Activated naive CD4-positive, alpha-beta T cell treated with anti-CD3 and anti-CD28 coated beads, Interleukin-2, amount 50 U/mL, for 16 hours (primary cell): Measurements from ENCODE around the gene FBXO21.
"Not testable (repeated sequence)": the region's sequence is repeated elsewhere in the genome, so short reads cannot be mapped to it uniquely, and the experiment has no call there.

Source experiments
- DNase-seq: peaks from one replicate; pipeline ENCODE4 v3.0.0-alpha.2; 2020

FBXO21 gene

DNA sequence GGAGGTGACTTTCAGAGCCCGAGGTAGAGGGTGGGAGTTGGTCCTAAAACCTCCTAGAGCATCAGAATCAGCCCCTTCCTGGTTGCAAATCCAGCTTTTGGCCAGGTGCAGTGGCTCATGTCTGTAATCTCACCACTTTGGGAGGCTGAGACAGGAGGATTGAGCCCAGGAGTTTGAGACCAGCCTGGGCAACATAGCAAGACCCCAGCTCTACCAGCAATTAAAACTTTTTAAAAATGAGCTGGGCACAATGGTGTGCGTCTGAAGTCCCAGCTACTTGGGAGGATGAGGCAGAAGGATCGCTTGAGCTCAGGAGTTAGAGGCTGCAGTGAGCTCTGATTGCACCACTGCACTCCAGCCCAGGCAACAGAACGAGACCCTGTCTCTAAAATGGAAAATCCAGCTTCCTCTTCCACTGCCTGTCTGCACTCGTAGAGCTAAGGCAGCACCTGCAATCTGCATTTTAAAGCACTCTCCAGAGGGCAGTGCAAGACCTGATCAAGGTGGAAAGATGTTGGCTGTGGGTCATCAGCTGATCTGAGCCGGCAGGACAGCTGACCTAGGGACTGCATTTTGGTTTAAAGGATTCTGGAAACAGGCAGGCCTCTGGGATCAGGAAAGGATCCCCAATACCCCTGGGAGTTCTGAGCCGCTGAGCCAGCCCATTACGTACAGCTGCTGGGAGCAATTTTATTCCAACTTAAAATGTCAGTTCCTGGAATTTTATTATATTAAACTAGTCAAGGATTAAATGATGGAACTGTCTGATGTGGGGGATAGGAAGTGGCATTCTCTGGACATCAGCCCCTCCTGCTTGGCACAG, 89.2 kb downstream of the FBXO21 start:
- no peak for DNase-seq

DNA sequence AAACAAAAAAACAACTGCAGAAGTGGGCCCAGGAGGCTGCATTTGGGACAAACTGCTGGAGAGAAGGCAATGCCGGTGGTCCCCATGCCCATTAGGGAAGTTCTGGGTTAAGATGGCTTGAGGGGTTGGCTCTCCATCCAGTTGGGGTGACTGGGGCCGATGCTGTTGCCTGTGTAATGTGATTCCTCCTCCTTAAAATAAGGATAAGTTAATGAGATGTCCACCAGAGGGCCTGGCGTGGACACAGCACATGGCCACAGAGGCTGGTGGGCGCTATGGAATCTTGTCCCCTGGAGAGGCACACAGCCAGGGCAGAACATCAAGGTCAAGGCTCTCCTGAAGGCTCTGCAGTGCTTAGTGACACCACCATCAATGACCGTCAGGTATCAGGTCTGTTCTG, 90.0 kb downstream of the FBXO21 start:
- no peak for DNase-seq

DNA sequence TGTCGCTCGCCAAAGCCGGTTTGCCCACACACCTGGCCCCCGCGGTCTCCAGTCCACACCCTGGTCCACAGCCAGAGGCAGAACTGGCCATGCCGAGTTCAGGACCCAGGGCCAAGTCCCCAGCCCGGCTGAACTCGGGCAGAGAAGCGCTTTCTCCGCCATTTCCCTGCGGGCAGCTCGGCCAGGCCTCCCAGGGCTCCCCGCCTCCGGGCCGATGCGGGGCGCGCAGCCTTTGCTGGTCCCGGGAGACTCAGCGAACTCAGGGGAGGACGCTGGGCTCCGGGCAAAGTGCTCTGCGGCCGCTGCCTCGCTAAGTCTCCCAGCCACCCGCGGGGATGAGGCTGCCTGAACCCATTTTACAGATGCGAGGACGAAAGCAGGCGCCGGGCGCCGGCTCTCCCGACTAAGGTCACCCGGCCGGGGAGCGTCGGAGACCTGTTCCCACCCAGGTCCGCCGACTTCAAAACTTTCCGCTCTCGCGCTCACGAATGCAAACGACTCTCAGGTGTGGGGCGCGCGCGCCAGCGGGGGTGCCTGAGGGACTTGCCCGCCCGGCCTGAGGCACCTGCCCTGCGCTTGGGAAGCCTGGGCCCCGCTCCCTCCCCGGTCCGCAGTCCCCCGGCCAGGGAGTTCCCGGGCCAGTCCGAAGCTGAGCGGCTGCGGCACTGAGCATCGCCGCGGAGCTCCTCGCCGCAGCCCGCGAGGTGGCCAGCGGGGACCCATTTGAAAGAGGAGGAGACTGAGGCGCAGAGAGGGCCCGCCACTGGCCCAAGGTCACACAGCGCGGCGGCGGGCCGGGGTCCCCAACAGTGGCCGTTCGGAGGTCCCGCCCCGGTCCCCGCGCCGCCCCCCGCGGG, 91.7 kb downstream of the FBXO21 start:
- DNase-seq: peak; percentile 22

DNA sequence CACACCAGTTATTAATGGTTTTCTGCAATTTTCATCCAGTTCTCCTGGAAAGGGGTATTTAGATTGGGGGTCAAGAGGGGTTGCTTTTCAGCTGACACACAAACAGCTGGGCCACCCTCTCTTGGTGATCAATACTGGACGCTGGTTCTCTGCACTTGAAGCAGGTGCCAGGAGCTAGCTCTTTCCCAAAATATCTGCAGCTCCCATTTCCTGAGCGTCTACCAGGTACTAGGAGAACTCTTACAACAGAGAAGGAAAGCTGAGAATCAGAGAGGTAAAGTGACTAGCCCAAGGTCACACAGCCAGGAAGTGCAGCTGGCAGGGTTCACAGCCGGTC, 92.3 kb downstream of the FBXO21 start:
- no peak for DNase-seq

DNA sequence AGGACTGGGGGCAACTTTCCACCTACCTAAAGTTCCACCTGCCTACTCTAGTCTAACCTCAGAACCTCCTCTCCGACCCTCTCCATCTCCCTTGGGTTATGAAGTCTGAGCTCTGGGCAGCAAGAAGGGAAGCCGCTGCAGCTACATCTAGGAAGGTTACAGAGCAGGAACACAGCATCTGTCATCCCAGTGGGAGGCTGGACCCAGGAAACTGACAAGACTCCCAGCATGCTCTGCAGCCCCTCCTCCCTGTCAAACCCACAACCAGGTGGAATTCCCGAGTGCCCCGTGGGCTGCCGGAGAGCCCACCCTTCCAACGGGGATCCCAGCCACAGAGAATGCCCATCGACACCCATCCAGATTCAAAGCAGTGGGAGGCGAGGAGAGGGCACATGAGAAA, 93.1 kb downstream of the FBXO21 start:
- DNase-seq: no peak

DNA sequence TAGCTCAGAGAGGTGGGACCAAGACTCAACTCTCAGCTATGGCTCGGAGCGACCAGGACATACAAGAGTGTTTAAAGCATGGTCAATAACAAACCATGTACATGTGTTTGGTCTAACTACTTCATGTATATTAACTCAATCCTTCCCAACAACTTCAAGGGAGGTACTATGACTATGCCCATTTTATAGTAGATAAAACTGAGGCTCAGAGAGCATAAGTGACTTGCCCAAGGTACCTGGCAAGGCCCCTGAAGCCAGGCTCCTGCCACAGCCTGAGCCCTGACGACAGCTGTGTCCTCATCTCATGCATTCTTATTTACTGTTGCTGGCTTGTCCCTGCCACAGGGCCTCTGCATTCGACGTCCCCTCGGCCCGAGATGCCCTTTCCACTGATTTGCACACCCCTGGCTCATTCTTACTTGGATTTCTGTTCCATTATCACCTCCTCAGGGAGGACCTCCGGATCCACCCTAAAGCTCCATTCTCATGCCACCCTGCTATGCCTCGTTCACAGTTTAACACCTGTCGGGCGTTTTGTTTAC, 93.7 kb downstream of the FBXO21 start:
- DNase-seq: no peak

DNA sequence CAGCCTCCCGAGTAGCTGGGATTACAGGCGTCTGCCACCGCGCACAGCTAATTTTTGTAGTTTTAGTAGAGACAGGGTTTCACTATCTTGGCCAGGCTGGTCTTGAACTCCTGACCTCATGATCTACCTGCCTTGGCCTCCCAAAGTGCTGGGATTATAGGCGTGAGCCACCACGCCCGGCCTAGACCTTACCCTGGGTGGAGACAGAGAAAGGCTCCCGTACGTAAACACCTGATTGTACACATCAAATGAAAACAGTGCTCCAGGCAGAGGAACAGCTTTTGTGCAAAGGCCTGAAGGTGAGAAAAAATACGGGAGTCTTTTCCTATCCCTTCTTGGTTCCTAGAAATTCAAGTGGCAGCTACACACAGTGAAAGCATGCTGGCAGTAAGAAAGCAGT, 95.1 kb downstream of the FBXO21 start:
- DNase-seq: not testable (repeated sequence)

DNA sequence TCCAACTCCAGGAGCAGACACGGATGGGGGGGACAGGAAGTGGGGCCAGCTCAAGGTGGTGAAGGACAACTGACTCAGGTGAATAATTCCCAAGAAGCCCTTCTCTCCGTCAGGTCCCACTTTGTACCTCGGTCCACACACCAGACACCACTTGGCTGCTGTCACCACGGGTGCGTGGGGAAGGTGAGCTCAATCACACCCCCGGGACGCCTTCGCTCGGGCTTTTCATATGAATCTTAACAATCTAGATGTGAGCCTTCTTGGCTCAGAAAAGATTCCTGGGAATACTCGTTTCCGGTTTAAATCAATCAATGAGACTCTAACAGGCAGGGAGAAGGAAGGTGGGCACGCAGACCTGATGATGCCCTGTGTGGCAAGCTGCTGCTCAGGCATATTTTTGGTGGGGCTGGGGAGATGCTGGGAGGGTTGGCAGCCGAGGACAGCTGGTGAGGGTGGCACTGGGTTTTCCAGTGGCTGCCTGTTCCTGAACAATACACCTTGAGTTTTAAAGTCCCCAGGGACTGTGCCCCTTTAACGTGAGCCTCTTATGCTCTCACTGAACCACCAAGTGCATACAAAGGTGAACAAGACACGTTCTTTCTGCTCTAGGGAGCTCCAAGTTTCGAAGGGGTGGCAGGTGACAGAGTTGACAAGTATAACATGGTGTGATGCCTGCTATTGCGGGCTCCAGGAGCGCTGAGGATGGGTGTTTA, 96.2 kb downstream of the FBXO21 start:
- no peak for DNase-seq

DNA sequence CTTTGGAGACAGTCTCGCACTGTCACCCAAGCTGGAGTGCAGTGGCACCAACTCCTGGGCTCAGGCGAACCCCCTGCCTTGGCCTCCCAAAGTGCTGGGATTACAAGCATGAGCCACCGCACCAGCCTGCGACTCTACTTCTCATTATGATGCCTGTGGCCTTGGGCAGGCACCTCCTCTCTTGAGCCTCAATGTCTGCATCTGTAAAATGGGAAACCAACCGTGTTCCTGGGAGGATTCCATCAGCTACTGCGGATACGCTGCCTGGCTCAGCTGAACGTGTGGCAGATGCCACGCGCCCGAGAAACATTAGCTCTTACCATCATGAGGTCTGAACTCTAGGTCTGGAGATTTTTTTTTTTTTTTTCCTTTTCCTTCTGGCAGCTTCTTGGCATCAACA, 96.8 kb downstream of the FBXO21 start:
- no peak for DNase-seq

DNA sequence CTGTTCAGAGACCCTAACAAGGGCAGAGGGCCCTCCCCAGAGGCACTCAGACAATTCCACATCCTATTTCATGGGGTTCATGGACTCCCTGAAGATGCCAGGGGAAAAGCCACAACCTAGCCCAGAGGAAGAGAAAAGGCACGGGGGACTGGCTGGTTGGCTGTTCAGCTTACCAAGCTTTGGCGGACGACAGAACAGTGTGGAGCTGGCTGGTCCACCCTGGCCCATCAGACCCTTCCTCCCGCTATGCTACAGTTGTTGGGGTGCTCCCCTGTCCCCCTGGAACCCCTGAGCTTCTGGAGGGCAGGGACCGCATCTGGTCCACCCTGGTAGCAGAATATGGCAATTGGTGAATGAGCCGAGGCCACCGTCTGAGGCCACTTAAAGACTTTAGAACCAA, 97.4 kb downstream of the FBXO21 start:
- DNase-seq: no peak

DNA sequence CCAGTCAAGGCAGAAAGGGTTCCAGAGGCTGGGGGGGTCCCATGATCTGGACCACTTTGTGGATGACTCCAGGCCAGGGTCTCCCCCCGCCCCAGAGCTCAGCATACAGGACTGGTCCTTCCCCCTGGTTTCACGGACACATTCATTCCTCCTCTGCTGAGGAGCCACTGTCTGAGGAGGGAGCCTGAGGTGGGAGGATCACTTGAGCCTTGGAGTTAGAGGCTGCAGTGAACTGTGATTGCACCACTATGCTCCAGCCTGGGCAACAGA, 97.8 kb downstream of the FBXO21 start:
- DNase-seq: no peak
